SK-N-SH (cell line): Measurements from ENCODE around the gene SERPINA6.

Experiments used
- CHD2 ChIP-seq: fragments of 150-350 bp; IDR thresholded peaks from 2 replicates; pipeline ENCODE4 v1.6.1; 2018; ENCODE audit warnings: low read length; ENCODE audit not compliant: partially characterized antibody
- CTCF ChIP-seq: fragments of 200-600 bp; sonication (generic); IDR thresholded peaks from 2 replicates; pipeline ENCODE4 v1.6.1; 2017; ENCODE audit warnings: antibody characterized with exemption, mild to moderate bottlenecking, moderate library complexity
- GABPA ChIP-seq: IDR thresholded peaks from 2 replicates; pipeline ENCODE4 v1.4.0; 2012; ENCODE audit warnings: low read depth, mild to moderate bottlenecking
- POLR2AphosphoS5 ChIP-seq: IDR thresholded peaks from 2 replicates; pipeline ENCODE4 v1.6.1; 2012; ENCODE audit warnings: low read depth, low read length
- RAD21 ChIP-seq: IDR thresholded peaks from 2 replicates; pipeline ENCODE4 v1.6.1; 2012; ENCODE audit warnings: mild to moderate bottlenecking, low read length
- RCOR1 ChIP-seq: fragments of 150-350 bp; IDR thresholded peaks from 2 replicates; pipeline ENCODE4 v1.6.1; 2017; ENCODE audit warnings: antibody characterized with exemption, low read length
- SMC3 ChIP-seq: IDR thresholded peaks from 2 replicates; pipeline ENCODE4 v1.6.1; 2012; ENCODE audit warnings: low read depth, low read length, improper control_type of control experiment

GRCh38 chr14:94295360-94296180, 27.6 kb downstream of the SERPINA6 start:
- no peak for TF ChIP-seq RAD21
- TF ChIP-seq SMC3, result no peak
- no peak for TF ChIP-seq POLR2AphosphoS5
- TF ChIP-seq RCOR1, result no peak
- no peak for TF ChIP-seq CTCF
- TF ChIP-seq GABPA, result no peak
- TF ChIP-seq CHD2, result no peak
